Right lobe of liver (tissue), 6 donors: Measurements from ENCODE around the gene TRPC4AP. TPM values are rescaled to one million over a fixed set of nuclear protein-coding genes. Genes with fewer than 3 reads are reported as not detected.

ENCODE experiments used
- ATAC-seq, 4 donors: fragments of 200-7000 bp; cut with Tn5 transposase; one replicate each; pipeline ENCODE4 v1.9.1; 2020; ENCODE audit warnings: mild to moderate bottlenecking in 4 of 4, moderate library complexity in 4 of 4
- DNase-seq, 3 donors: peaks; one replicate each; pipeline ENCODE4 v3.0.0-alpha.2; 2020
- H3K27ac ChIP-seq, 3 donors: fragments of 200-600 bp; one replicate each; pipeline ENCODE4 v1.8.0; 2022
- H3K27me3 ChIP-seq, 2 donors: fragments of 200-600 bp; one replicate each; pipeline ENCODE4 v1.8.0; 2022
- H3K36me3 ChIP-seq, 4 donors: fragments of 200-600 bp; sonication (generic) in 1 of 4; one replicate each; pipeline versions ENCODE4 v1.5.1 to v1.8.0; 2017 to 2022; ENCODE audit warnings: control low read depth in 1 of 4
- H3K4me1 ChIP-seq, 4 donors: fragments of 200-600 bp; sonication (generic) in 1 of 4; one replicate each; pipeline versions ENCODE4 v1.5.1 to v1.8.0; 2017 to 2022; ENCODE audit warnings: control low read depth in 1 of 4
- H3K4me3 ChIP-seq, 3 donors: fragments of 200-600 bp; one replicate each; pipeline ENCODE4 v1.8.0; 2022
- H3K9me3 ChIP-seq, 4 donors: fragments of 200-600 bp; sonication (generic) in 1 of 4; one replicate each; pipeline versions ENCODE4 v1.5.1 to v1.8.0; 2017 to 2022; ENCODE audit warnings: control low read depth in 1 of 4
- POLR2A ChIP-seq: fragments of 450-650 bp; IDR thresholded peaks from one replicate; pipeline ENCODE4 v1.6.1; 2017; ENCODE audit warnings: antibody characterized with exemption, mild to moderate bottlenecking
- WGBS: methylation state at CpG from one replicate; pipeline ENCODE4 v1.1.6; 2018; ENCODE audit warnings: low coverage, low lambda C conversion rate; ENCODE audit not compliant: insufficient coverage; ENCODE audit errors: missing lambda C conversion rate; 5-methylcytosine and 5-hydroxymethylcytosine counted together
- intact Hi-C, 2 donors: fragments of 100-400 bp; cut with DNase I; formaldehyde crosslinking; loops; one replicate each; pipeline versions ENCODE4 v1.11.2 to v1.14.1; 2022
- total RNA-seq, 6 experiments: library from RNA; depleted of rRNA in 2 of 6; stranded (reverse); fragments of >200 nt in 2 of 6; fragmentation: NEBNext Ultra II Directional in 3 of 6; extraction: Animal tissue kit (Norgen Biotek cat#: 25700) in 3 of 6; gene quantifications; one replicate each; pipeline versions ENCODE4 v1.1.0 to v1.2.4, GENCODE V29; 2016 to 2023
- TF ChIP-seq, protein P1 (sequence below), 4 donors: fragments of 200-600 bp in 3 of 4; fragments of 450-650 bp in 1 of 4; IDR thresholded peaks; one replicate each; pipeline versions ENCODE4 v1.5.1 to v1.8.0; 2016 to 2022; ENCODE audit warnings: antibody characterized with exemption in 4 of 4, mild to moderate bottlenecking in 2 of 4
- donor health status: DM: no; HTN: yes; CAD: no.
- donor health status: DM: no; HTN: no; CAD: no.
- donor health status: DM: no; HTN: no; CAD: no.
- donor health status: DM: no; HTN: yes; CAD: no.
- donor health status: DM: no; HTN: yes; CAD: no.

TRPC4AP gene
- total RNA-seq, 6 experiments from 2014 or later, result 27.6 to 39.3 (median 34.6) TPM

DNA sequence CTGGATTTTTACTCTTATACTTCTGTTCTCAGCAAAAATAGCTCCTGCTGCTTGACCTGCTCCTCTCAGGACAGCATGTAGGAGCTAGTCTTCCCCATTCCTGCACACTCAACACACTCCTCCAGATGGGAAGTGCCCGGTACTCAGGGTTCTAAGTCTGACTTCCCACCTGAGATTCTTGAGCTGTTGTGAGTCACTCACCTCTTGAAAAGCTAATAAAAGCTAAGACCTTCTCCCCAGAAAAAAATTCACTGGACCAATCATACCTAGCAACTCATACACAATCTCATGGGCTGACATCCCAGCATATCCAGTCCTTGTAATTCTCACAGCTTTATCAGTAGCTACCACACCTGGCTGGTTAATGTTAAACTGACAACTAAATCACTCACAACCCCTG is 53.5 kb downstream of the TRPC4AP start:
- H3K36me3 ChIP-seq, result peaks cover 2 to 37% (median 5%) of the 10 kb centered on the region in 4 donors
- no peak for ATAC-seq
- no peak overlapping the region for H3K27ac ChIP-seq

DNA sequence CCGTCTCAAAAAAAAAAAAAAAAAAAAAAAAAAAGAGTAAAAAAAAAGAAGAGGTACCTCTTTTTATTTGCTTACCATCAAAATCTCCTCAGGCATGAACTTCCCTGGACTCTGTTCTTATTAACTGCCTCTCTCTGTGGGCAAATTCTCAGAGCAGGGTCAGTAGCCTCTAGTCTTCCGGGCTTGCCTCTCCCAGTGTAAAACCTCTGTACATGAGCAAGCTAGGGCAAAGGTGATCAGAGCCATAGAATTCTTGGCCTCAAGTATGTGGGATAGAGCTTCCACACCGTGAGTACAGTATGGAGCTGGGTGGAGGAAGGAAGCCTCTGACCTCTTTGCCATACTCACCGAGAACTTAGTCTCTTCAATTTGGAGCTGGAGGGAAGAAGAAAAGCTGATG is 58.5 kb downstream of the TRPC4AP start:
- intact Hi-C loops, result no loop called here
- Histone ChIP-seq H3K4me1 (no peaks in the 10 kb centered on the region), H3K27ac (no peak overlapping the region), H3K4me3 (no peak overlapping the region), H3K9me3 (no peaks in the 10 kb centered on the region), H3K27me3 (no peaks in the 10 kb centered on the region), H3K36me3 (peaks cover 7 to 41% (median 12%) of the 10 kb centered on the region in 4 donors)
- TF ChIP-seq POLR2A, result no peak
- TF ChIP-seq, protein P1, sequence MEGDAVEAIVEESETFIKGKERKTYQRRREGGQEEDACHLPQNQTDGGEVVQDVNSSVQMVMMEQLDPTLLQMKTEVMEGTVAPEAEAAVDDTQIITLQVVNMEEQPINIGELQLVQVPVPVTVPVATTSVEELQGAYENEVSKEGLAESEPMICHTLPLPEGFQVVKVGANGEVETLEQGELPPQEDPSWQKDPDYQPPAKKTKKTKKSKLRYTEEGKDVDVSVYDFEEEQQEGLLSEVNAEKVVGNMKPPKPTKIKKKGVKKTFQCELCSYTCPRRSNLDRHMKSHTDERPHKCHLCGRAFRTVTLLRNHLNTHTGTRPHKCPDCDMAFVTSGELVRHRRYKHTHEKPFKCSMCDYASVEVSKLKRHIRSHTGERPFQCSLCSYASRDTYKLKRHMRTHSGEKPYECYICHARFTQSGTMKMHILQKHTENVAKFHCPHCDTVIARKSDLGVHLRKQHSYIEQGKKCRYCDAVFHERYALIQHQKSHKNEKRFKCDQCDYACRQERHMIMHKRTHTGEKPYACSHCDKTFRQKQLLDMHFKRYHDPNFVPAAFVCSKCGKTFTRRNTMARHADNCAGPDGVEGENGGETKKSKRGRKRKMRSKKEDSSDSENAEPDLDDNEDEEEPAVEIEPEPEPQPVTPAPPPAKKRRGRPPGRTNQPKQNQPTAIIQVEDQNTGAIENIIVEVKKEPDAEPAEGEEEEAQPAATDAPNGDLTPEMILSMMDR (IDR thresholded peaks at IDR 0.05), result no peak
- ATAC-seq, result no peak
- 92% methylated on average over 3 of the region's 4 CpGs for WGBS
- DNase-seq, result no peak

More for the DNA sequence above, 53.5 kb downstream of the TRPC4AP start:
- 44% methylated on average over 1 of the region's 1 CpG for WGBS
- Histone ChIP-seq H3K4me1 (no peaks in the 10 kb centered on the region), H3K27me3 (no peaks in the 10 kb centered on the region), H3K9me3 (no peaks in the 10 kb centered on the region), H3K4me3 (no peak overlapping the region)
- TF ChIP-seq, protein P1 (IDR thresholded peaks at IDR 0.05), result no peak
- TF ChIP-seq POLR2A, result no peak
- intact Hi-C loops, result no loop called here
- no peak for DNase-seq

GRCh38 chr20:35030136-35030535 is 62.5 kb downstream of the TRPC4AP start:
- Histone ChIP-seq H3K4me1 (no peaks in the 10 kb centered on the region), H3K9me3 (no peaks in the 10 kb centered on the region), H3K27ac (no peak overlapping the region), H3K36me3 (peaks cover 4 to 43% (median 14%) of the 10 kb centered on the region in 4 donors), H3K4me3 (no peak overlapping the region), H3K27me3 (no peaks in the 10 kb centered on the region)
- ATAC-seq (no peak), DNase-seq (no peak)
- TF ChIP-seq POLR2A, result no peak
- TF ChIP-seq, protein P1 (IDR thresholded peaks at IDR 0.05), result no peak
- intact Hi-C loops, result no loop called here
- 97% methylated on average over 4 of the region's 4 CpGs for WGBS

GRCh38 chr20:35027301-35027700 is 65.3 kb downstream of the TRPC4AP start:
- DNase-seq (no peak), ATAC-seq (no peak)
- WGBS, result 76% methylated on average over 2 of the region's 2 CpGs
- intact Hi-C loops, result no loop called here
- H3K27me3 ChIP-seq, result no peaks in the 10 kb centered on the region
- no peak overlapping the region for H3K4me3 ChIP-seq
- no peaks in the 10 kb centered on the region for H3K9me3 ChIP-seq
- H3K36me3 ChIP-seq, result peaks cover 0 to 33% (median 7%) of the 10 kb centered on the region in 4 donors
- no peaks in the 10 kb centered on the region for H3K4me1 ChIP-seq
- TF ChIP-seq, protein P1 (IDR thresholded peaks at IDR 0.05), result no peak
- no peak for TF ChIP-seq POLR2A
- H3K27ac ChIP-seq, result no peak overlapping the region

GRCh38 chr20:35025116-35025515 is 67.5 kb downstream of the TRPC4AP start:
- H3K4me1 ChIP-seq, result no peaks in the 10 kb centered on the region
- no peak overlapping the region for H3K4me3 ChIP-seq
- intact Hi-C loops, result no loop called here
- peaks cover 0 to 30% (median 9%) of the 10 kb centered on the region in 4 donors for H3K36me3 ChIP-seq
- H3K9me3 ChIP-seq, result no peaks in the 10 kb centered on the region
- H3K27ac ChIP-seq, result no peak overlapping the region
- TF ChIP-seq POLR2A, result no peak
- TF ChIP-seq, protein P1 (IDR thresholded peaks at IDR 0.05), result no peak
- no peak for DNase-seq
- ATAC-seq, result no peak
- no peaks in the 10 kb centered on the region for H3K27me3 ChIP-seq
- WGBS, result 92% methylated on average over 2 of the region's 3 CpGs
